OCI-LY7 (cell line): ENCODE data around the gene RAB30.

Experiments
- EZH2phosphoT487 ChIP-seq: fragments of 200-600 bp; sonication (generic); IDR thresholded peaks from 2 replicates; pipeline ENCODE4 v1.6.1; 2018; ENCODE audit warnings: low read depth, borderline replicate concordance, mild to moderate bottlenecking, mixed run types, antibody characterized with exemption, low read length, moderate library complexity, mixed read lengths
- TF ChIP-seq, protein P1 (sequence below): fragments of 200-600 bp; sonication (generic); conservative IDR thresholded peaks from 2 replicates; pipeline ENCODE4 v1.5.1; 2014; ENCODE audit warnings: mild to moderate bottlenecking, antibody characterized with exemption, low read length, moderate library complexity, mixed read lengths

DNA sequence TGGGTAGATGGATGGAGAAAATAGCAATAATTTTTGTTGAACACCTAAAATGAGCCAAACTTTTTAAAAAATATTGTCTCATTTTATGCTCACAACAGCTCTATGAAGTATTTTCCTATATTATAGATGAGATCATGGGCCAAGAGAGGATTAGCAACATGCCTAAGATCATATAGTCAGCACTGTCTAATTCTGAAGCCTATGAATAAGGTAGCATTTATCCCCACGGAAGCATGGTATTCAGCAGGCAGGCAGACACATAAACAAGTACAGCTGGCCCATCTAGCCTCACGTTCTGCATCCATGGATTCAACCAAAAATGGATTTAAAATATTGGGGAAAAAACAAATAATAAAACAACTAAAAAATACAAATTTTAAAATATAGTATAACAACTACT is 21.9 kb upstream of the RAB30 start:
- TF ChIP-seq, protein P1, sequence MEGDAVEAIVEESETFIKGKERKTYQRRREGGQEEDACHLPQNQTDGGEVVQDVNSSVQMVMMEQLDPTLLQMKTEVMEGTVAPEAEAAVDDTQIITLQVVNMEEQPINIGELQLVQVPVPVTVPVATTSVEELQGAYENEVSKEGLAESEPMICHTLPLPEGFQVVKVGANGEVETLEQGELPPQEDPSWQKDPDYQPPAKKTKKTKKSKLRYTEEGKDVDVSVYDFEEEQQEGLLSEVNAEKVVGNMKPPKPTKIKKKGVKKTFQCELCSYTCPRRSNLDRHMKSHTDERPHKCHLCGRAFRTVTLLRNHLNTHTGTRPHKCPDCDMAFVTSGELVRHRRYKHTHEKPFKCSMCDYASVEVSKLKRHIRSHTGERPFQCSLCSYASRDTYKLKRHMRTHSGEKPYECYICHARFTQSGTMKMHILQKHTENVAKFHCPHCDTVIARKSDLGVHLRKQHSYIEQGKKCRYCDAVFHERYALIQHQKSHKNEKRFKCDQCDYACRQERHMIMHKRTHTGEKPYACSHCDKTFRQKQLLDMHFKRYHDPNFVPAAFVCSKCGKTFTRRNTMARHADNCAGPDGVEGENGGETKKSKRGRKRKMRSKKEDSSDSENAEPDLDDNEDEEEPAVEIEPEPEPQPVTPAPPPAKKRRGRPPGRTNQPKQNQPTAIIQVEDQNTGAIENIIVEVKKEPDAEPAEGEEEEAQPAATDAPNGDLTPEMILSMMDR = no peak
- TF ChIP-seq EZH2phosphoT487 = no peak
